Mesendoderm (in vitro differentiated cells): ENCODE measurements around the gene CYP3A7.
"Not testable (repeated sequence)": the region's sequence is repeated elsewhere in the genome, so short reads cannot be mapped to it uniquely, and the experiment has no call there.

Experiments
- DNase-seq: peaks from one replicate; pipeline ENCODE4 v3.0.0; 2013
- H2AK5ac ChIP-seq: 2 replicates; pipeline ENCODE4 v1.6.1; 2013; ENCODE audit warnings: low read length, inconsistent platforms
- H2BK120ac ChIP-seq: 2 replicates; pipeline ENCODE4 v1.6.1; 2013; ENCODE audit warnings: low read depth, mild to moderate bottlenecking, low read length, moderate library complexity, mixed read lengths
- H2BK15ac ChIP-seq: replicated peaks from 2 replicates; pipeline ENCODE4 v1.6.1; 2013; ENCODE audit warnings: low read depth, mild to moderate bottlenecking, moderate library complexity
- H2BK5ac ChIP-seq: 2 replicates; pipeline ENCODE4 v1.6.1; 2013; ENCODE audit warnings: low read length, inconsistent platforms
- H3K18ac ChIP-seq: 2 replicates; pipeline ENCODE4 v1.6.1; 2013; ENCODE audit warnings: mild to moderate bottlenecking, low read length, mixed read lengths
- H3K23ac ChIP-seq: one replicate; pipeline ENCODE4 v1.6.1; 2013; ENCODE audit warnings: low read length
- H3K27ac ChIP-seq: 2 replicates; pipeline ENCODE4 v1.5.1; 2013; ENCODE audit warnings: low read depth, mild to moderate bottlenecking, inconsistent platforms, low read length, moderate library complexity
- H3K27me3 ChIP-seq: 2 replicates; pipeline ENCODE4 v1.6.1; 2013; ENCODE audit warnings: low read length, control low read depth, mild to moderate bottlenecking, inconsistent platforms; ENCODE audit not compliant: insufficient read depth, poor library complexity
- H3K36me3 ChIP-seq: 2 replicates; pipeline ENCODE4 v1.6.1; 2013; ENCODE audit warnings: low read length, inconsistent platforms; ENCODE audit not compliant: control insufficient read depth, insufficient read depth
- H3K4ac ChIP-seq: one replicate; pipeline ENCODE4 v1.6.1; 2013; ENCODE audit warnings: low read depth, mild to moderate bottlenecking, low read length, moderate library complexity
- H3K4me1 ChIP-seq: 2 replicates; pipeline ENCODE4 v1.6.1; 2013; ENCODE audit warnings: low read depth, low read length, inconsistent platforms; ENCODE audit not compliant: control insufficient read depth
- H3K4me2 ChIP-seq: 2 replicates; pipeline ENCODE4 v1.6.1; 2013; ENCODE audit warnings: low read length
- H3K4me3 ChIP-seq: 2 replicates; pipeline ENCODE4 v1.5.1; 2013; ENCODE audit warnings: mild to moderate bottlenecking, low read length
- H3K56ac ChIP-seq: one replicate; pipeline ENCODE4 v1.6.1; 2013; ENCODE audit warnings: low read length
- H3K79me1 ChIP-seq: 2 replicates; pipeline ENCODE4 v1.6.1; 2013; ENCODE audit warnings: low read length, inconsistent platforms
- H3K79me2 ChIP-seq: 2 replicates; pipeline ENCODE4 v1.6.1; 2013; ENCODE audit warnings: mild to moderate bottlenecking, low read length; ENCODE audit not compliant: control insufficient read depth, insufficient read depth
- H3K9ac ChIP-seq: 2 replicates; pipeline ENCODE4 v1.6.1; 2013; ENCODE audit warnings: low read length, inconsistent platforms
- H4K5ac ChIP-seq: one replicate; pipeline ENCODE4 v1.6.1; 2013; ENCODE audit warnings: low read length
- H4K8ac ChIP-seq: one replicate; pipeline ENCODE4 v1.6.1; 2013; ENCODE audit warnings: low read depth, mild to moderate bottlenecking, control low read depth, low read length, moderate library complexity
- WGBS: extraction: QIAGEN DNeasy Blood & Tissue Kit; methylation state at CpG from one replicate; pipeline ENCODE4 v1.1.7; 2013; ENCODE audit warnings: low lambda C conversion rate, missing lambda C conversion rate; ENCODE audit not compliant: insufficient coverage; ENCODE audit errors: extremely low coverage; 5-methylcytosine and 5-hydroxymethylcytosine counted together

Gene CYP3A7

GRCh38 chr7:99741441-99741795, 6.4 kb upstream of the CYP3A7 start:
- Histone ChIP-seq H3K4ac (no peak overlapping the region), H3K4me1 (no peaks in the 10 kb centered on the region), H3K27me3 (no peaks in the 10 kb centered on the region), H3K79me2 (no peaks in the 10 kb centered on the region), H2BK120ac (no peak overlapping the region), H3K23ac (no peak overlapping the region), H3K18ac (no peak overlapping the region), H2BK5ac (no peak overlapping the region), H2BK15ac (no peak overlapping the region), H3K9ac (no peak overlapping the region), H3K4me2 (no peak overlapping the region), H3K79me1 (no peaks in the 10 kb centered on the region), H3K27ac (no peak overlapping the region), H3K4me3 (no peak overlapping the region), H2AK5ac (no peak overlapping the region), H3K36me3 (no peaks in the 10 kb centered on the region), H4K5ac (no peak overlapping the region), H3K56ac (no peak overlapping the region), H4K8ac (no peak overlapping the region)
- WGBS = no CpG with 5 or more reads among the region's 2 CpGs
- no peak for DNase-seq

GRCh38 chr7:99740573-99741440, 5.8 kb upstream of the CYP3A7 start:
- no peaks in the 10 kb centered on the region for H3K79me2 ChIP-seq
- no CpG with 5 or more reads among the region's 5 CpGs for WGBS
- DNase-seq = no peak
- no peak overlapping the region for H4K8ac ChIP-seq
- no peak overlapping the region for H3K18ac ChIP-seq
- no peak overlapping the region for H4K5ac ChIP-seq
- no peak overlapping the region for H3K4ac ChIP-seq
- no peak overlapping the region for H3K4me2 ChIP-seq
- H2BK5ac ChIP-seq = no peak overlapping the region
- no peaks in the 10 kb centered on the region for H3K79me1 ChIP-seq
- no peak overlapping the region for H2BK120ac ChIP-seq
- H3K4me1 ChIP-seq = no peaks in the 10 kb centered on the region
- no peak overlapping the region for H3K27ac ChIP-seq
- H3K27me3 ChIP-seq = no peaks in the 10 kb centered on the region
- no peaks in the 10 kb centered on the region for H3K36me3 ChIP-seq
- H2AK5ac ChIP-seq = no peak overlapping the region
- H3K4me3 ChIP-seq = no peak overlapping the region
- no peak overlapping the region for H3K9ac ChIP-seq
- no peak overlapping the region for H3K23ac ChIP-seq
- H3K56ac ChIP-seq = no peak overlapping the region
- H2BK15ac ChIP-seq = no peak overlapping the region

- Histone ChIP-seq H3K4me2 (no peak overlapping the region), H3K23ac (no peak overlapping the region), H2BK120ac (no peak overlapping the region), H2BK5ac (no peak overlapping the region), H3K27me3 (no peaks in the 10 kb centered on the region), H3K56ac (no peak overlapping the region), H3K18ac (no peak overlapping the region), H3K4me3 (no peak overlapping the region), H4K5ac (no peak overlapping the region), H3K36me3 (no peaks in the 10 kb centered on the region), H3K79me1 (no peaks in the 10 kb centered on the region), H3K4me1 (no peaks in the 10 kb centered on the region), H2AK5ac (no peak overlapping the region), H3K79me2 (no peaks in the 10 kb centered on the region), H2BK15ac (no peak overlapping the region), H3K4ac (no peak overlapping the region), H3K27ac (no peak overlapping the region), H3K9ac (no peak overlapping the region), H4K8ac (no peak overlapping the region)
- no peak for DNase-seq
- no CpG with 5 or more reads among the region's 2 CpGs for WGBS
Measured at GRCh38 chr7:99739699-99740572, 4.9 kb upstream of the CYP3A7 start.

GRCh38 chr7:99737726-99738125, 2.7 kb upstream of the CYP3A7 start:
- no CpG with 5 or more reads among the region's 1 CpG for WGBS
- Histone ChIP-seq H3K79me2 (no peaks in the 10 kb centered on the region), H2BK5ac (no peak overlapping the region), H3K23ac (no peak overlapping the region), H3K27me3 (no peaks in the 10 kb centered on the region), H4K5ac (no peak overlapping the region), H3K4me3 (no peak overlapping the region), H3K4me2 (no peak overlapping the region), H2BK15ac (no peak overlapping the region), H3K4ac (no peak overlapping the region), H2AK5ac (no peak overlapping the region), H3K27ac (no peak overlapping the region), H3K36me3 (no peaks in the 10 kb centered on the region), H3K4me1 (no peaks in the 10 kb centered on the region), H3K79me1 (no peaks in the 10 kb centered on the region), H3K56ac (no peak overlapping the region), H4K8ac (no peak overlapping the region), H3K9ac (no peak overlapping the region), H2BK120ac (no peak overlapping the region), H3K18ac (no peak overlapping the region)
- DNase-seq = no peak

GRCh38 chr7:99736667-99737066, 1.7 kb upstream of the CYP3A7 start:
- H4K5ac ChIP-seq, H3K4me2 ChIP-seq, H3K9ac ChIP-seq, H3K36me3 ChIP-seq, H3K56ac ChIP-seq, H3K79me2 ChIP-seq, H3K4ac ChIP-seq, H3K79me1 ChIP-seq, H3K23ac ChIP-seq, H2BK120ac ChIP-seq, H2BK5ac ChIP-seq, H3K27ac ChIP-seq, H4K8ac ChIP-seq, H2AK5ac ChIP-seq, H3K4me3 ChIP-seq, H3K27me3 ChIP-seq, H3K18ac ChIP-seq, H3K4me1 ChIP-seq, DNase-seq, H2BK15ac ChIP-seq: not testable (repeated sequence)
- WGBS = no CpG with 5 or more reads among the region's 4 CpGs
